Measurements from ENCODE around the gene TBRG4.
"Not testable (repeated sequence)": the region's sequence is repeated elsewhere in the genome, so short reads cannot be mapped to it uniquely, and the experiment has no call there.

Gene TBRG4

DNA sequence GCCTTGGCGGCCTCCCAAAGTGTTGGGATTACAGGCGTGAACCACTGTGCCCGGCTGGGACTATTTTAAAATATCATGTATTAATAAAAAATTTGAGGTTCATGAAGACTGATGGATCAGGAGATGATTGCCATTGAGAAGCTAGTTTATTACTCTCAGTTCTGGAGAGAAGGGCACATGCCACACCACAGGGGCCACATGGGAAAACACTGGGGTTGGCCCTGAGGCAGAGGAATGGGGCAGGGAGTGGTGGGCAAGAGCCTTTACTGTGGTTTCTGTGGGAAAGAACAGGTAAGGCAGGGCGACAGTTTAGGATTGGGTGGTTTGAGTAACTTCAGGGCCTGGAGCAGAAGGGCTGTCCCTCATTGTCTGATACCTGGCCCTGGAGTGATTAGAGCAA, 6.8 kb upstream of the TBRG4 start:
- DNase-seq (ENCODE audit: insufficient read length, low spot score) (no peak), FAIRE-seq (no peak)
- no peak for TF ChIP-seq CTCF (IDR thresholded peaks at IDR 0.05; ENCODE audit: insufficient read depth, missing control alignments)

DNA sequence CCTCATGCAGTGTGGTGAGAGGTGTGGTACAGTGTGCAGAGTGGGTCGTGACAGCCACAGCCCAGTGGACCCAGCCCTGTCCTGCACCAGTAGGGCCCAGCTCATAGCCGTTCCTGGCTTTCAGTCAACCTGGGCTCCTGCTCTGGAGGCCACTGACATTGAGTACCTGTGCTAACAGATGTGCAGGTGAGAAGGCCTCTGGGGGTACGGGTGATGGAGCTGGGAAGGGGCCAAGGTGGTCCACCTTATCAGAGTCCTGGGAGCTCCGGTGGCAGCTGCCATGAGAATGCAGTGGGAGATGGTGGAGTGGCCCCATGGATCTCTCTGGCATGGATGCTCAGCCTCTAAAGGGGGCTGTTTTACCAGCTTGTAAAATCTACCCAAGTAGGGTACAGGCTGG, 6.1 kb upstream of the TBRG4 start:
- FAIRE-seq (no peak), DNase-seq (ENCODE audit: insufficient read length, low spot score) (no peak)

DNA sequence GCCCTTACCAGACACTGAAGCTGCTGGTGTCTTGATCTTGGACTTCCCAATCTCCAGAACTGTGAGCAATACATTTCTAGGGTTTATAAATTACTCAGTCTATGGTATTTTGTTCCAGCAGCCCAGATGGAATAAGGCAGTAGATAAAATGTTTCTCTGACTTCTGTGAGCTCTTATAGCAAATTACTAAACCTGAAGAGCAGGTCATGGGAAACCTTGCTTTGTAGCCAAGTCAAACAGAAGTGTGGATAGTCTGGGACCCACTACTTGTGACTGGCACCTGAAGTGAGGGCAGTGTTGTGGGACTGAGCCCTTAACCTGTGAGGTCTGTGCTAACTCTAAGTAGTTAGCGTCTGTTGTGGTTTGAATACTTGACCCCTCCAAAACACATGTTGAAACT, 4.6 kb upstream of the TBRG4 start:
- no peak for FAIRE-seq
- TF ChIP-seq CTCF (IDR thresholded peaks at IDR 0.05; ENCODE audit: insufficient read depth, missing control alignments): no peak
- no peak for DNase-seq (ENCODE audit: insufficient read length, low spot score)

More for the DNA sequence above, 6.1 kb upstream of the TBRG4 start:
- TF ChIP-seq CTCF (IDR thresholded peaks at IDR 0.05; ENCODE audit: insufficient read depth, missing control alignments): no peak

GRCh38 chr7:45114926-45115325, 3.4 kb upstream of the TBRG4 start:
- FAIRE-seq (no peak), DNase-seq (ENCODE audit: insufficient read length, low spot score) (no peak)

DNA sequence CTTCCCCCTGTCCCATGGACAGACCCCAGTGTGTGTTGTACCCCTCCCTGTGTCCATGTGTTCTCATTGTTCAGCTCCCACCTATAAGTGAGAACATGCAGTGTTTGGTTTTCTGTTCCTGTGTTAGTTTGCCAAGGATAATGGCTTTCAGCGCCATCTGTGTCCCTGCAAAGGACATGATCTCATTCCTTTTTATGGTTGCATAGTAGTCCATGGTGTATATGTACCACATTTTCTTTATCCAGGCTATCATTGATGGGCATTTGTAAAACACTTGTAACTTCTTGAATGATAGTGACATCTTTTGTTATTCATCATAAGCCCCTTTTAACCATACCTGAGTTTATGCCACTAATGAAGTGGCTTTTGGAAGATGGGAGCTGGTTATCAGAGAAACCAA, 2.8 kb upstream of the TBRG4 start:
- FAIRE-seq; DNase-seq (ENCODE audit: insufficient read length, low spot score): not testable (repeated sequence)

More at GRCh38 chr7:45114926-45115325, 3.4 kb upstream of the TBRG4 start:
- TF ChIP-seq CTCF (IDR thresholded peaks at IDR 0.05; ENCODE audit: insufficient read depth, missing control alignments): no peak

- DNase-seq (ENCODE audit: insufficient read length, low spot score) (no peak), FAIRE-seq (no peak)
- TF ChIP-seq CTCF (IDR thresholded peaks at IDR 0.05; ENCODE audit: insufficient read depth, missing control alignments): no peak
These were observed 1.2 kb upstream of the TBRG4 start for GRCh38 chr7:45112648-45113047.

GRCh38 chr7:45108863-45109262, 2.6 kb downstream of the TBRG4 start:
- no peak for FAIRE-seq
- no peak for DNase-seq (ENCODE audit: insufficient read length, low spot score)
- TF ChIP-seq CTCF (IDR thresholded peaks at IDR 0.05; ENCODE audit: insufficient read depth, missing control alignments): no peak

GRCh38 chr7:45107356-45107755, 4.1 kb downstream of the TBRG4 start:
- FAIRE-seq (no peak), DNase-seq (ENCODE audit: insufficient read length, low spot score) (no peak)
- TF ChIP-seq CTCF (IDR thresholded peaks at IDR 0.05; ENCODE audit: insufficient read depth, missing control alignments): no peak

Data from D721Med (cell line).